BLaER1 treated with 17β-estradiol and CSF1 and Interleukin-3, amounts not matched to agents 10 nM and 100 nM (cell line): ENCODE measurements around the gene FBXW4.

Source experiments
- H3K27ac ChIP-seq, 11 experiments: shearing (Covaris generic); formaldehyde crosslinking; 2 replicates each; pipeline ENCODE4 v1.8.1; 2022
- H3K27me3 ChIP-seq, 11 experiments: shearing (Covaris generic); formaldehyde crosslinking; 2 replicates each; pipeline ENCODE4 v1.8.1; 2022
- H3K36me3 ChIP-seq, 11 experiments: shearing (Covaris generic); formaldehyde crosslinking; 2 replicates each; pipeline ENCODE4 v1.8.1; 2022
- H3K4me1 ChIP-seq, 10 experiments: shearing (Covaris generic); formaldehyde crosslinking; 2 replicates each; pipeline ENCODE4 v1.8.1; 2022
- H3K4me2 ChIP-seq, 11 experiments: shearing (Covaris generic); formaldehyde crosslinking; 2 replicates each; pipeline ENCODE4 v1.8.1; 2022
- H3K4me3 ChIP-seq, 10 experiments: shearing (Covaris generic); formaldehyde crosslinking; 2 replicates each; pipeline ENCODE4 v1.8.1; 2022
- H3K9ac ChIP-seq, 11 experiments: shearing (Covaris generic); formaldehyde crosslinking; 2 replicates each; pipeline ENCODE4 v1.8.1; 2022
- H3K9me3 ChIP-seq, 11 experiments: shearing (Covaris generic); formaldehyde crosslinking; replicated peaks in 1 of 11; 2 replicates each; pipeline ENCODE4 v1.8.1; 2022
- H4K20me1 ChIP-seq, 11 experiments: shearing (Covaris generic); formaldehyde crosslinking; 2 replicates each; pipeline ENCODE4 v1.8.1; 2022
- Cebpa-rat ChIP-seq, 11 experiments: shearing (Covaris generic); IDR thresholded peaks; 2 replicates each; pipeline ENCODE4 v1.8.1; 2022

FBXW4 gene

GRCh38 chr10:101708073-101708472, 13.1 kb upstream of the FBXW4 start:
- no peaks in the 10 kb centered on the region for H3K9me3 ChIP-seq
- no peaks in the 10 kb centered on the region for H3K4me1 ChIP-seq
- TF ChIP-seq Cebpa-rat (IDR thresholded peaks at IDR 0.05), result no peak
- H3K27me3 ChIP-seq, result no peaks in the 10 kb centered on the region
- H3K4me2 ChIP-seq, result no peak overlapping the region
- H3K27ac ChIP-seq, result no peak overlapping the region
- no peak overlapping the region for H3K9ac ChIP-seq
- no peaks in the 10 kb centered on the region for H4K20me1 ChIP-seq
- H3K4me3 ChIP-seq, result no peak overlapping the region
- no peaks in the 10 kb centered on the region for H3K36me3 ChIP-seq

GRCh38 chr10:101704331-101704730, 9.4 kb upstream of the FBXW4 start:
- no peak overlapping the region for H3K4me2 ChIP-seq
- TF ChIP-seq Cebpa-rat (IDR thresholded peaks at IDR 0.05), result no peak

GRCh38 chr10:101696632-101697031, 1.7 kb upstream of the FBXW4 start:
- no peaks in the 10 kb centered on the region for H3K27me3 ChIP-seq
- no peak overlapping the region for H3K4me3 ChIP-seq
- H4K20me1 ChIP-seq, result peaks cover 0 to 11% (median 0%) of the 10 kb centered on the region in 11 experiments; a peak in 8 of 22 replicates
- no peak for TF ChIP-seq Cebpa-rat (IDR thresholded peaks at IDR 0.05)
- H3K9me3 ChIP-seq, result no peaks in the 10 kb centered on the region
- peaks cover 16 to 34% (median 22%) of the 10 kb centered on the region in 10 experiments for H3K4me1 ChIP-seq
- peaks cover 0 to 14% (median 0%) of the 10 kb centered on the region in 11 experiments; a peak in 1 of 22 replicates for H3K36me3 ChIP-seq
- H3K27ac ChIP-seq, result no peak overlapping the region
- H3K9ac ChIP-seq, result no peak overlapping the region
- H3K4me2 ChIP-seq, result peak overlapping the region in 1 of 11 experiments; percentile 86; a peak in 1 of 22 replicates

More at GRCh38 chr10:101704331-101704730, 9.4 kb upstream of the FBXW4 start:
- H3K27me3 ChIP-seq, result no peaks in the 10 kb centered on the region
- H4K20me1 ChIP-seq, result no peaks in the 10 kb centered on the region
- no peak overlapping the region for H3K9ac ChIP-seq
- peaks cover 0 to 11% (median 0%) of the 10 kb centered on the region in 10 experiments; a peak in 3 of 20 replicates for H3K4me1 ChIP-seq
- H3K36me3 ChIP-seq, result peaks cover 0 to 10% (median 0%) of the 10 kb centered on the region in 11 experiments; a peak in 1 of 22 replicates
- H3K4me3 ChIP-seq, result no peak overlapping the region
- no peaks in the 10 kb centered on the region for H3K9me3 ChIP-seq
- no peak overlapping the region for H3K27ac ChIP-seq

GRCh38 chr10:101695404-101695890, 477 bp upstream of the FBXW4 start:
- Histone ChIP-seq H3K4me2 (peak overlapping the region; percentile 79 to 97 (median 86)), H3K36me3 (peaks cover 0 to 14% (median 0%) of the 10 kb centered on the region in 11 experiments; a peak in 3 of 22 replicates), H3K27ac (peak overlapping the region; percentile 95 to 99 (median 98)), H3K9ac (peak overlapping the region; percentile 96 to 99 (median 99)), H3K4me3 (peak overlapping the region; percentile 69 to 91 (median 86)), H3K27me3 (no peaks in the 10 kb centered on the region), H4K20me1 (peaks cover 3 to 22% (median 9%) of the 10 kb centered on the region in 11 experiments; a peak in 14 of 22 replicates), H3K9me3 (no peaks in the 10 kb centered on the region), H3K4me1 (peaks cover 21 to 41% (median 25%) of the 10 kb centered on the region in 10 experiments)
- TF ChIP-seq Cebpa-rat (IDR thresholded peaks at IDR 0.05), result no peak

- no peak for TF ChIP-seq Cebpa-rat (IDR thresholded peaks at IDR 0.05)
- Histone ChIP-seq H3K9ac (peak overlapping the region; percentile 96 to 99 (median 99)), H3K27me3 (no peaks in the 10 kb centered on the region), H3K4me1 (peaks cover 21 to 39% (median 25%) of the 10 kb centered on the region in 10 experiments), H3K4me2 (peak overlapping the region; percentile 79 to 97 (median 86)), H3K27ac (peak overlapping the region; percentile 95 to 99 (median 98)), H3K4me3 (peak overlapping the region; percentile 69 to 91 (median 86)), H3K36me3 (peaks cover 0 to 21% (median 4%) of the 10 kb centered on the region in 11 experiments; a peak in 9 of 22 replicates), H3K9me3 (no peaks in the 10 kb centered on the region), H4K20me1 (peaks cover 3 to 36% (median 22%) of the 10 kb centered on the region in 11 experiments; a peak in 14 of 22 replicates)
These were observed 844 bp downstream of the FBXW4 start for GRCh38 chr10:101693978-101694673.

- Histone ChIP-seq H3K9ac (peak overlapping the region; percentile 96 to 99 (median 99)), H3K27me3 (no peaks in the 10 kb centered on the region), H4K20me1 (peaks cover 3 to 41% (median 24%) of the 10 kb centered on the region in 11 experiments; a peak in 14 of 22 replicates), H3K27ac (peak overlapping the region; percentile 95 to 99 (median 98)), H3K9me3 (no peaks in the 10 kb centered on the region), H3K36me3 (peaks cover 0 to 26% (median 8%) of the 10 kb centered on the region in 11 experiments; a peak in 11 of 22 replicates), H3K4me3 (peak overlapping the region; percentile 69 to 91 (median 86)), H3K4me1 (peaks cover 21 to 39% (median 25%) of the 10 kb centered on the region in 10 experiments), H3K4me2 (peak overlapping the region; percentile 79 to 97 (median 86))
- TF ChIP-seq Cebpa-rat (IDR thresholded peaks at IDR 0.05), result no peak
These were observed 1.4 kb downstream of the FBXW4 start for GRCh38 chr10:101693651-101693977.

GRCh38 chr10:101691081-101691480, 3.9 kb downstream of the FBXW4 start:
- Histone ChIP-seq H3K27ac (no peak overlapping the region), H3K27me3 (no peaks in the 10 kb centered on the region), H3K36me3 (peaks cover 11 to 49% (median 28%) of the 10 kb centered on the region in 11 experiments; a peak in 17 of 22 replicates), H3K9me3 (no peaks in the 10 kb centered on the region), H3K4me2 (peak overlapping the region in 6 of 11 experiments; percentile 3 to 59 (median 15); a peak in 6 of 22 replicates), H4K20me1 (peaks cover 3 to 66% (median 40%) of the 10 kb centered on the region in 11 experiments; a peak in 16 of 22 replicates), H3K4me1 (peaks cover 21 to 39% (median 25%) of the 10 kb centered on the region in 10 experiments), H3K4me3 (no peak overlapping the region), H3K9ac (no peak overlapping the region)
- no peak for TF ChIP-seq Cebpa-rat (IDR thresholded peaks at IDR 0.05)

GRCh38 chr10:101690461-101690860, 4.5 kb downstream of the FBXW4 start:
- Histone ChIP-seq H3K27ac (no peak overlapping the region), H3K4me3 (no peak overlapping the region), H3K4me1 (peaks cover 18 to 35% (median 24%) of the 10 kb centered on the region in 10 experiments), H3K9me3 (no peaks in the 10 kb centered on the region), H4K20me1 (peaks cover 3 to 72% (median 40%) of the 10 kb centered on the region in 11 experiments; a peak in 16 of 22 replicates), H3K36me3 (peaks cover 16 to 54% (median 32%) of the 10 kb centered on the region in 11 experiments; a peak in 17 of 22 replicates), H3K27me3 (no peaks in the 10 kb centered on the region), H3K4me2 (peak overlapping the region in 4 of 11 experiments; percentile 3 to 59 (median 16); a peak in 4 of 22 replicates), H3K9ac (peak overlapping the region in 1 of 11 experiments; percentile 33; a peak in 1 of 22 replicates)
- no peak for TF ChIP-seq Cebpa-rat (IDR thresholded peaks at IDR 0.05)

- Histone ChIP-seq H3K9ac (no peak overlapping the region), H3K36me3 (peaks cover 16 to 54% (median 35%) of the 10 kb centered on the region in 11 experiments; a peak in 17 of 22 replicates), H3K4me1 (peaks cover 15 to 32% (median 23%) of the 10 kb centered on the region in 10 experiments), H3K27me3 (no peaks in the 10 kb centered on the region), H3K9me3 (no peaks in the 10 kb centered on the region), H3K4me2 (no peak overlapping the region), H3K27ac (no peak overlapping the region), H3K4me3 (no peak overlapping the region), H4K20me1 (peaks cover 13 to 90% (median 58%) of the 10 kb centered on the region in 11 experiments; a peak in 19 of 22 replicates)
- no peak for TF ChIP-seq Cebpa-rat (IDR thresholded peaks at IDR 0.05)
These were observed 7.8 kb downstream of the FBXW4 start for GRCh38 chr10:101687071-101687658.
